ENCODE measurements around the gene ELANE.

- TF ChIP-seq CTCF (conservative IDR thresholded peaks at IDR 0.05 in 1 of 2, IDR thresholded peaks at IDR 0.05 in 1 of 2; ENCODE audit: extremely low read depth in 1 of 2, insufficient read depth in 1 of 2, low read depth in 1 of 2, low read length in 2 of 2): no peak
- no peak for TF ChIP-seq EZH2 (IDR thresholded peaks at IDR 0.05; ENCODE audit: borderline replicate concordance, low read length)
These were observed 15.9 kb downstream of the ELANE start for GRCh38 chr19:867855-868457.
